GM18502 (cell line): ENCODE measurements around the gene ALPK3.

ENCODE experiments used
- ATAC-seq: cut with Tn5 transposase; IDR thresholded peaks from one replicate; pipeline ENCODE4 v1.9.1; 2021; ENCODE audit warnings: mild to moderate bottlenecking; ENCODE audit not compliant: unreplicated experiment, poor library complexity

ALPK3 gene

DNA sequence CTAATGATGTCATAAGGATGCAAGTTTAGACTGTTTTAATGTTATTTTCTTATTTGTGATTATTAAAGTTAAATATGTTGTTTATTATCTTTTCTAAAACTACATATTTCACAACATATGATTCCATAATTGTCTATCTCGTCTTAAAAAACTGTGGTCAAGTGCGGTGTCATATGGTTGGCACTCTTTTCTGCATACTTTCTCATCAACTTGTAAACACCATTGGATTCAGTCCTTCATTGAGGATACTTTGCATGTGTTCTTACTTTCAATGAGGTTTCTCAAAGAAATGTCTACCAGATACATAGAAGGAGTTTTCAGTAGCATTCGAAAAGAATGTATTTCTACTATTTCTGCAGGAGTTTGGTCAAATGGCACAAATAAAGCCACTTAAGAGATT is 22.0 kb upstream of the ALPK3 start:
- no peak for ATAC-seq

DNA sequence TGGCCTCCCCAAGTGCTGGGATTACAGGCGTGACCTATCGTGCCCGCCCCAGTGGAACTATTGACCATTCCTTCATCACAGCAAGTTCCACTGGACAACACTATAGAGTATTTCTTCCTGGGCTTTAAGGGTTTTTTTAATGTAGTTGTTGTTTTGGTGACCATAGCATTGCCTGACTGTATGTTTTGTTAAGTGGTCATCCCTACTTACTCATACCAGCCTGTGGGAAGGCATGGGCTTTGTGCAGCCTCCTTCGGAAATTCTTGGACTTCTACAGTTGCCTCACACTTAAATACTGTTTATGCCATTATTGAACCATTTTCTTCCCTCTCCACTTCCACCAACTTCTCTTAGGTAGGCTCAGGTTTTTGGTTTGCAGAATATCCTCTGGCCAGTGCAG is 19.9 kb upstream of the ALPK3 start:
- no peak for ATAC-seq

DNA sequence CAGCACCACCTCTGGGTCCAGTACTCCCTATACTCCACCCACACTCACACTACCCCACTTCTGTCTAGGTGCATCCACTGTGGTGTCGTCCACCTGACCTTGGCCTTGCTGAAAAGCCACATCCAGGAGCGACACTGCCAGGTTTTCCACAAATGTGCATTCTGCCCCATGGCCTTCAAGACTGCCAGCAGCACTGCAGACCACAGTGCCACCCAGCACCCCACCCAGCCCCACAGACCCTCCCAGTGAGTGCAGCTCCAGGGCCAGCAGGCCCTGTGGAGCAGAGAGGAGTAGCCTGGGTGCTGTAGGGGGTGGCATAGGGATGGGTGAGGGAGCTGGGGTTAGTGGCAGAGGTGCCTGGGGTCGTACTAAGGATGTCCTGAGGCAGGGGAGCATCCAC is 19.4 kb upstream of the ALPK3 start:
- no peak for ATAC-seq

DNA sequence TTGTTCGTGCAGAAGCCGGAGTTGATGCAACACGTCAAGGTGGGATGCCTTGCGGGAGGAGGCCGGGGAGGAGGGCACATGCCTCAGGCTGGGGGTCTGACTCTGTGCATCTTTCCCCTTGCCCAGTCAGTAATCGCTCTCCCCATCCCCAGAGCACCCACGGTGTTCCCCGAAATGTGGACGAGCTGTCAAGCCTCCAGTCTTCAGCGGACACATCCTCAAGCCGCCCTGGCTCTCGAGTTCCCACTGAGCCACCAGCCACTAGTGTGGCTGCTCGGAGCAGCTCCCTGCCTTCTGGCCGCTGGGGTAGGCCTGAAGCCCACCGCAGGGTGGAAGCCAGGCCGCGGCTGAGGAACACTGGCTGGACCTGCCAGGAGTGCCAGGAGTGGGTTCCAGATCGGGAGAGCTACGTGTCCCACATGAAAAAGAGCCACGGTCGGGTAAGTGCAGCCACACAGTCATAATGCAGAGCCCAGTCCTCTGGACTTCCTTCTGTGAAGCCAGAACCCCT is 18.7 kb upstream of the ALPK3 start:
- no peak for ATAC-seq

DNA sequence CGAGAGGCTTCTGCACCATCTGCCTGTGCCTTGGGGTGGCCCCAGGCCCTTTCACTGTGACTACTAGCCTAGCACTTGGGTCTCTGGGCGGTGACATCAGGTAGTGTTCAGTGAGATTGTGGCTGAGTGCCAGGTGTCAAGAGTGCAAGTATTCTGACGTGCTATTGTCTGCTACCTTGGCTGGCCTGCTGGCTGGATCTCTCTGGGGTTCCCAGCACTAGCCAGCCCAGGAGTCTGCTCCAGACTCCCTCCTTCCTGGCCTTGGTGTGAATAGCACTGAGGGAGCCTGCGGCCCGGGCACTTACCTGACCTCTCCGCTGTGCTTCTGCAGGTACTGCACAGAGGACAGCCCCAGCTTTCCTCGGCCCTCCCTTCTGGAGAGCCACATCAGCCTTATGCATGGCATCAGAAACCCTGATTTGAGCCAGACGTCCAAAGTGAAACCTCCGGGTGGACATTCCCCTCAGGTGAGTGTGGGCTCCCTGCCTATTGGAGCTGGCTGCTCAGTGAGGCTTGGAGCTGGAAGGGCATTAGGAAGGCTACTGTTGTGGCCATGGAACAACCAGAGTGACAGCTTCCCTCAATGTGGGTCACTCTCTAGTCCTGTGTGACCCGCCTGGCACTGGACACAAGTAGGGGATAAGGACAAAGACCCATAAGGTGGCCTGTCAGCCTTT is 17.5 kb upstream of the ALPK3 start:
- ATAC-seq: no peak

DNA sequence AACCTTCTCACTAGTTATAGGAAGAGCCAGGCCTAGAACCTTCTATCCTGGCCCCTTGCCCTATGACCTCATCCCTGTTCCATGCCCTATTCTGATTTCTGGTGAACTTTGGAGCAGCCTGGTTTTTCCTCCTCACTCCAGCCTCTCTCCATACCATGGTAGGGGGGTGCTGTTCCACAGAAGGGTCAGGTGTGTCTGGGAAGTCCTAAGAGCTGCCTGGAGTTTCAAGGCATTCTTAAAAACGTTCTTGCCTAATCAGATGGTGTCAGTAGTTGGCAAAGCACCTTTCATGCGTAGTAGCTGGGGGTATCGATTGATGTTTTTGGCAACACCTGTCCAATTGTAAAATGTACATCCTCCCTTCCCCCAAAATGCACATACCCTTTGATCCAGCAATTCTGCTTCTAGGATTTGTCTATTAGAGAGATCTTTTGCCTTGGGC is 16.8 kb upstream of the ALPK3 start:
- ATAC-seq: no peak

DNA sequence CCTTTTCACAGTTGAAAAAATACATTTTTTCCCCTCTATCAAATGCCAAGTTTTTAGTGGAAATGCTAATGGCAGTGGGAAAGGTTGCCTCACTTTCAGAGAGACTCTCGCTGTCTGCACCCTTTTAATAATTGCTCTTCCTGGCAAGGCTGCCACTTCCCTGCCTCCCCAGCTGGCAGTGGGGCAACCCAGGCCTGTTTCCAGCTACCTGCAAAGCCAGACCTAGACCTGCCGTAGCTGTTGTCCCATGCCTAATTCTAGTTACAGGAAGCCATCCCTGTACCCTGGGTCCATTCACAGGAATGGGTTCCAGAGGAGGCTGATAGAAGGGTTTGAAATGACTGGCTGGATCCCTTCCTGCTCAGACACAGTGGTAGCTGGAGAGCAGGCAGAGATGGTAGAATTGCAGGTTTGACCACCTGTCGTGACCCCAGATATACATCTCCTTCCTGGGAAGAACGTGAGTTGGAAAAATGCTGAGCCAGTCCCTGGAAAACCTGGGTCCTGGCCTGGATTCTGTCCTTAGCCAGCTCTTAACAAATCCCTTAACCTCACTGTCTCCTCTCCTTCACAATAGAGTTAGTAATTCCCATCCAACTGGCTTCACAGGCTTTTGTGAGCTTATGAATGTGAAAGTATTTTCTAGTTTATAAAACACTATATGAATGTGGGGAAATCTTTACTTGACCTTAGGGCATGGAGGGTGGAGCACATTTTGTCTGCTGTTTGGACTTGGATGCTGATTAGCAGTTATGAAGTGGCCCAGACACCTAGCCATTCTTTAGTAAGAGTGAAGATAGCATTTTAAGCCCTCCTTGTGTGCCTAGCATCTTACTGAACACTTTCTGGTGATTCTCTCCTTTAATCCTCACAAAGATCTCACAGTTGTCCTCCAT is 12.9 kb upstream of the ALPK3 start:
- ATAC-seq: no peak

DNA sequence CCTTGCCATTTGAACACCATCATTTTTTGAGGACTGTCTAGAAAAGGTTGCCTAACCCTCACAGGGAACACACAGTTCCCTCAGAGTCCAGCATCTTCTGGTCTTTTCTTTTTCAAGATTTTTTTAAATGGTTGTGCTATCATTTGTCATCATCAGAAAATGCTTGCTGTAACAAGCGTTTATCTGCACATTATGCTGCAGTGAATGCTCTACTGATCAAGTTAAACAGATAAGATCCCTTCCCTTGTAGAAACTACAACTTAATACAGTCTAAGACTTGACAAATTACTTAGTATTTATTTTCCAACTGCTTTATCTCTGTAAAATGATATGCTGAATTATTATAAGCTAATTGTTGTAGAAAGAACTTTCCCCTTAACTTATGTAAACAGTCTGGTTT is 11.9 kb upstream of the ALPK3 start:
- no peak for ATAC-seq

DNA sequence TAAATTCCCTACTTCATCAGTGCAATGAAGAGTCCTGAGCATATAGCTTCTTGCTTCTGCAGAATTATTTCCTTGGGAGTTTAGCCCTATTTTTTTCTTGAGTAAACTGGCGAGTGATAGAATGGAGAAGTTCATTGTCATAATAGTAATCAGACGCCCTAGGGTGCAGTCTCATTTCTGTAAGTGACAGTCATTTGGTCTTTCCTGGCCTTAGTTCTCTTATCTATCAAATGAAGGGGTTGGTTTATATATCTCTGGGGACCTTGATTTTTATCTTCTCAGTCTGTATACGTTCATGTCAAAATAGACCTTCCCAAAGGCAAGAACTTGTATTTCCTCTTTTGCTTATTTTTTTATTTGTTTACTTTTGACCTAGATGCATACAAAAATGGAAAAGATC is 9.9 kb upstream of the ALPK3 start:
- ATAC-seq: no peak

DNA sequence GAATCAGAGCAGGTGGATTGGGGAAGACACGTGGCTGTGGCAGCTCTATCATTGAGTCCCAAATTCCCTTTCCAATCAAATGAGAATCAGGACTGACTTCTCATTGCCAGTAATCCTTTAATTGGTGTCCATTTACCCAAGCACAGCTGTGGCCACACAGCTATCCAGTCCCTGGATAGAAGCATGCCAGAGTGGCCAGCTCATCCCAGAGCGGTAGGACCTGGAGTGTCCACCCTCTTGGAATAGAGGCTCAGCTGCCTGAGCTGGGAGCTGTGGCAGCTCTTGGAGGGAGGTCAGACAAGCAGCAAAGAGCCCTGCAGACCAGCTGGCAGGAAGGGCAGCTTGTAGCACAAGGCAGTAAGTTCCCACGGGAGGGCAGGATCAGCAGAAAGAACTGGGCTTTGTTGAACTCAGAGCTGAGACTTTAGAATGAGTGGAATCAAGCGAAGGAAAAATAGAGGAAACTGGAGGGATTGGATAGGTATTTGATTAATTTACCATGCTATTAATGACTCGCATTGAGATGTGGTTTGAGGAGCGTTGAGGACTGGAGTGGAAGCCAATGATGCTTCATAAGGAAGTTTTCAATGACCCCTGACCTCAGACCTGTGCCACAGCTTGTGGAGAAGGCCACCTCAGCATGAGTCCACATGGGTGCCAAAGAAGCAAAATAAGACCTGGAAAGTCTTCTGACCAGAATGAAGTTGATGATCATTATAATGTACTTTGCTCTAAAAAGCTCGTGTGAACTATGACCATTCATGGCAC is 6.9 kb upstream of the ALPK3 start:
- ATAC-seq: no peak

DNA sequence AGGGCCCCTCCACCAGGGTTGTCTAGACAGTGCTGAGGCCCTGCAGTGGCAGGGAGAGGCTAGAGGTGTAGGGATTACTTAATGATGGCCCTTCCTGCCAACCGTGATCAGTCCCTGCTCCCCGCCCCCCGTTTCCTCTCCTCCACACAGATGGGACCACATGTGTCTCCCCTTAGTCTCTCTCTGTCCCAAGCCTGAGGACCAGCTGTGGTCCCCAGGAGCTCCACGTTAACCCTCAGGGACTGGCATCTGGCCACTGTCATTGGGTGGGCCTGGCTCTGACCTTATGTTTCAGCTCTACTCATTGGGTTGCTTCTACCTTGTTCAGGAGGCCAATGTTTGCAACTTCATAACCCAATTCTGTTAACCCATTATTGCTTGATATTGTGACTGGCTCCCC is 6.0 kb upstream of the ALPK3 start:
- no peak for ATAC-seq

DNA sequence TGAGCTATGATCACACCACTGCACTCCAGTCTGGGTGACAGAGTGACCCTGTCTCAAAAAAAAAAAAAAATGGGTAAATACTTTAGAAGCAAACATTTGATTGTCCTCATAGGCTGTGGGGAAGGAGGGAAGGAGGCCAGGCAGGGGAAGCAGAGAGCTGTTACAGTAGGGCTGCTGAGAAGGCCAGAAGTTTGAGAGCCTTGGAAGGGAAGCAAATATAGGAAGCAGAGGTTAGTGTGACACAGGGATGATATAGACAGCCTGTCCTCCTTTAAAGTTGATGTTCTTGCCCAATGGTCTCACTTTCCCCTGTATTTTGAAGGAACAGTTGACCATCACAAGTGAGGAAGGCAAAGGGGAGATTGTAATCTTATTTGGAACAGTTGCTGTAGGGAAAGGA is 5.3 kb upstream of the ALPK3 start:
- no peak for ATAC-seq

DNA sequence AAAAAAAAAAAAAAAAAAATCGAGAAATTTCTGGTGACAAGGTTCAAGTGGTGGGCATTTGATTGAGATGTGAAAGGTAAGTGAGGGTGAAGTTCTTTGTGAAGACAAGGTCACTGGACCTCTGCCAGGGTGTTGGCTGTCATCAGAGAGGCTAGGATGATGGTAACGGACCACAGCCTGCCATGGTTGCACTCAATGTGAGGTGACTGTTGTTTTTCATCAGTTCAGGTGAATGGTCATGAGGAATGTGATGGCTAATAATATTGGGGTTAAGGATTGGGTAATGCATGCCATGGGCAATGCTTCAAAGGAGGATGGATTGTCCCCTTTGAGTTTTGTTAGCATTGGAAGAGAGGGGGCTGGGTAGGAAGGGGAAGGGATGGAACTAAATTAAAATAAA is 4.3 kb upstream of the ALPK3 start:
- no peak for ATAC-seq

DNA sequence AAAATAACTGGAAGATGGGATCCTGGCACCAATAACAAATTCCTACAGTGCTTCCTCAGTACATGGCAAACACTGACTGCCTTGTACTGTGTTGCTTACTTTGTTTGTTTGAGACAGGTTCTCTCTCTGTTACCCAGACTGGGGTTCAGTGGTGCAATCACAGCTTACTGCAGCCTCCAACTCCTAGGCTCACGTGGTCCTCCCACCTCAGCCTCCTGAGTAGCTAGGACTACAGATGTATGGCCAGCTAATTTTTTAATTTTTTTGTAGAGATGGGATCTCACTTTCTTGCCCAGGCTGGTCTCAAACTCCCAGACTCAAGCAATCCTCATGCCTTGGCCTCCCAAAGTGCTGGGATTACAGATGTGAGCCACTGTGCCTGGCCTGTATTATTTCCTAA is 3.7 kb upstream of the ALPK3 start:
- ATAC-seq: no peak

DNA sequence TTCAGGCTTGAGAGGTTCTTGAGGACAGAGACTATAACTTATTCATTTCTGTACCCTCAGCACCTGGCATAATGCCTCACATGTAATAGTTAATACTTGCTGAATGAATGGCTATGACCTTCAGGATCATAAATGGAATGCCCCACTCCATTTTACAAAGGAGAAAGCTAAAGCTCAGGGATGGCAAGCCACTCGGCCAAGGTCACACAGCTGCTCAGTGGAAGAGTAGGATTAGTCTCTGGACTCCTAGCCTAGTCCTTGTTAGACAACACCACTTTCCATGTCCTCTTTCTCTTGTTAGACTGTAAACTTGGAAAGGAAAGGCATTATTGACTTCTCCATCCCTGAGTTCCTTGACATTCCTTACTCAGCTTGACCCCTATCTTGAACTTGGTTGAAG is 3.2 kb upstream of the ALPK3 start:
- no peak for ATAC-seq

DNA sequence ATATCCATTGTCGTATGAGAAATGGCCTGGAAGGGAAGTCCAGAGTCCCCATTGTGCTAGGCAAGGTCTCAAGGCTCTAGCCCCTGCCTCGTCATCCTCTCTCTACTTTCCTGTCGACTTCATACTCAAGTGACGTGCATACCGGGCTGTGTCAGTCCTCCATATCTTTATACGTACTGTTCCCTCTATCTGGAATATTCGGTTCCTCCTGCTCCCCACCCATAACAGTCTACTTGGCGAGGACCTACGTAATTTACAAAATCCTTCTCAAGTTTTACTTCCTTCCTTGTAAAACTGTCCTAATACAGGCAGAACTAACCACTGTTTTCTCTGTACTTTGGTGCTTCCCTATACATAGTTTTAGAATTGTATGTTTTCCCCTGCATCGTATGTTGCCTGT is 2.2 kb upstream of the ALPK3 start:
- no peak for ATAC-seq

DNA sequence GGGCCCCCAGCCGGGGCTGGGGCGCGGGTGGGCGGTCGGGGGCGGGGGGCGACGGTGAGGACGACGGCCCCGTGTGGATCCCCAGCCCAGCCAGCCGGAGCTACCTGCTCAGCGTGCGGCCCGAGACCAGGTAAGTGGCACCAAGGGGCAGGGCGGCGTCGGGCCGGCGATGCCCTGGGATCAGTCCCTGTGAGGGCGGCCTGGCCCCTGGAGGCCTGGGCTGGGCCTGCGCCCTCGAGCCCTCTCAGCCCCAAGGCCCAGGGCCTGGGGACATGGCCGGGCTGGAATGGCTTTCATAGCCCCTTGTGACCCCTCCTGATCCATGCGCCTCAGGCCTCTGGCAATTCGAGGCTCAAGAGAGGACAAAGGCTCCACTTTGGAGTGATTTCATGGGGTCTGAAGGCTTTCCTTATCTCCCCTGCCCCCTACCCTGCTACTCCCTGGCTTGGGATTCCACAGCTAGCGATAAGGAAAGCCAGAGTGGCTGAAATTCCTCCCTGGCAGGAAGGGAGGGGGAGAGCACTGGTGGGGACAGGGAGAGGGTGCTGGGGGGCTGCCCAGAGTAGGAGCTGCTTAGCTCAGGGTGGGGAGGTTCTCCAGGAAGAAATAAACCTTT is 418 bp downstream of the ALPK3 start:
- no peak for ATAC-seq

DNA sequence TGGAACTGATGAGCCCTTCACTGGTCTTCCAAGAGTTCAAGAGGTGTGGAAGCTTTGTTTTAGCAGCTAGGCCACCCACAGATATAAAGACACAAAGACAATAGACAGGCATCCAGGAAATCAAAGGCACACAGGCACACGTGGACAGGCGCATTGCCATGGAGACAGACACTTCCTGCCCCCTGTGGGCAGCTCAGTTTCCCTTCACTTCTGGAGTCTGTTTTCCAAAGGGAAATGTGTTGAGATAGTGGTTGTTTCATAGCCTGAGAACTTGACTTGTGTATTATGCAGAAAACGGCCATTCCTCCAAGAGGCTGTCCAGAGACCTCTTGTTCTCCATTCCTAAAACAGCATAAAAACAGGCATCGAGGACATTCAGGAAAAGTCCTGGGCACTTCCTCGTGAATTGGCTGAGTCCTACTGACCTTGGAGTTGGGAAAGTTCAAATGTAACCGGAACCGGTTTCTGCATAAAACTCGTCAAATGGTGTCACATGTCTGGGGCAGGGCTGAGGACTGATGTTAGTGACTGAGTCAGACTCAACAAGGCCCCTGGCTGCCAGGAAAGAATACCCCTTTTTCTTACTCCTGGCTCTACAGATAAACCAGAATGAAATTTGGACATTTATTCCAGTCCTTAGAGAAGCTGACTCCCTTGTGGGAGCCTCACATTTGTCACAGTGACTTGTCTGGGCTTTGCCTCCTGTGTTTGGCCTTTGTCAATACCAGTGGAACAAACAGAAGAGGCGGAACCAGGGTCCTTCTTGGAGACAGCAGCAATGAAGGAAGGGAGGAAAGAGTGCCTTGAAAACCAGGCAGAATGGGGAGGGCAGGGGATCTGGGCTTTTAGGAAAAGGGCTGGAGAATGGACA is 1.3 kb downstream of the ALPK3 start:
- ATAC-seq: no peak

DNA sequence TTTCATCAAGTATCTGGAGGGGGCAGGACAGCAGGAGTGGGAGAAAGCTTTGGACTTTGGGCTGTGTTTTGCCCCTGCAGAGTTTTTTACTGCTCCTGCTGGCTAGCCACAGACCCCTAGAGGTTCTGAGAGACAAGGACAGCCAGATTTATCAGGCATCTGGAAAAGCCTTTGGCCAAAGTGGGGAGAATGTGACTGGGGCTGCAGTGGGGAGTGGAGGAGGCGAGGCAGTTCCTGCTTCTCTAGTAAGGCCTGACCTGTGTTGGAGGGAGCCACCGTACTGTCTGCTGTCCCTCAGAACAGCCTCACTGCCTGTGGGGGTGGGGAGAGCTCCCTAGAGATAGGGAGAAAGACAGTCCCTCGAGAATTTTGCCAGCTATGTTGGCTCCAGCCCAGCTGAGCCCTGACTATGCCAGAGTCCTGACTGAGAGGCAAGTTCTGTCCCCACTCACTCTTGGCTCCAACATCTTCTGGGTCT is 2.2 kb downstream of the ALPK3 start:
- no peak for ATAC-seq
